ENCODE measurements around the gene C5orf34. TPM values are rescaled to one million over a fixed set of nuclear protein-coding genes. Genes with fewer than 3 reads are reported as not detected.
"Not testable (repeated sequence)": the region's sequence is repeated elsewhere in the genome, so short reads cannot be mapped to it uniquely, and the experiment has no call there.

The C5orf34 gene
- total RNA-seq, 6 experiments from 2014 or later = 2.2 to 4.4 (median 3.8) TPM

GRCh38 chr5:43467100-43467499, 47.8 kb downstream of the C5orf34 start:
- peaks cover 68% of the 10 kb centered on the region for H3K36me3 Mint-ChIP-seq (ENCODE audit: low read depth)
- H3K4me3 Mint-ChIP-seq = no peak overlapping the region
- peaks cover 25% of the 10 kb centered on the region for H3K9me3 Mint-ChIP-seq
- DNase-seq = no peak
- no peaks in the 10 kb centered on the region; the same call in 1 of the 2 replicates for H3K27me3 Mint-ChIP-seq (ENCODE audit: insufficient read depth)
- TF ChIP-seq, protein P1, sequence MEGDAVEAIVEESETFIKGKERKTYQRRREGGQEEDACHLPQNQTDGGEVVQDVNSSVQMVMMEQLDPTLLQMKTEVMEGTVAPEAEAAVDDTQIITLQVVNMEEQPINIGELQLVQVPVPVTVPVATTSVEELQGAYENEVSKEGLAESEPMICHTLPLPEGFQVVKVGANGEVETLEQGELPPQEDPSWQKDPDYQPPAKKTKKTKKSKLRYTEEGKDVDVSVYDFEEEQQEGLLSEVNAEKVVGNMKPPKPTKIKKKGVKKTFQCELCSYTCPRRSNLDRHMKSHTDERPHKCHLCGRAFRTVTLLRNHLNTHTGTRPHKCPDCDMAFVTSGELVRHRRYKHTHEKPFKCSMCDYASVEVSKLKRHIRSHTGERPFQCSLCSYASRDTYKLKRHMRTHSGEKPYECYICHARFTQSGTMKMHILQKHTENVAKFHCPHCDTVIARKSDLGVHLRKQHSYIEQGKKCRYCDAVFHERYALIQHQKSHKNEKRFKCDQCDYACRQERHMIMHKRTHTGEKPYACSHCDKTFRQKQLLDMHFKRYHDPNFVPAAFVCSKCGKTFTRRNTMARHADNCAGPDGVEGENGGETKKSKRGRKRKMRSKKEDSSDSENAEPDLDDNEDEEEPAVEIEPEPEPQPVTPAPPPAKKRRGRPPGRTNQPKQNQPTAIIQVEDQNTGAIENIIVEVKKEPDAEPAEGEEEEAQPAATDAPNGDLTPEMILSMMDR (IDR thresholded peaks at IDR 0.05) = no peak
- no peaks in the 10 kb centered on the region for H3K4me1 Mint-ChIP-seq (ENCODE audit: low read depth)
- H3K27ac Mint-ChIP-seq = no peak overlapping the region

GRCh38 chr5:43465455-43465854, 49.5 kb downstream of the C5orf34 start:
- H3K36me3 Mint-ChIP-seq (ENCODE audit: low read depth) = peaks cover 61% of the 10 kb centered on the region
- DNase-seq; H3K27ac Mint-ChIP-seq; H3K4me1 Mint-ChIP-seq (ENCODE audit: low read depth); H3K4me3 Mint-ChIP-seq; H3K27me3 Mint-ChIP-seq (ENCODE audit: insufficient read depth): not testable (repeated sequence)
- H3K9me3 Mint-ChIP-seq = peaks cover 18% of the 10 kb centered on the region

- TF ChIP-seq, protein P1 (IDR thresholded peaks at IDR 0.05) = no peak
- peaks cover 54% of the 10 kb centered on the region for H3K36me3 Mint-ChIP-seq (ENCODE audit: low read depth)
- no peaks in the 10 kb centered on the region for H3K27me3 Mint-ChIP-seq (ENCODE audit: insufficient read depth)
- DNase-seq = no peak
- no peaks in the 10 kb centered on the region for H3K4me1 Mint-ChIP-seq (ENCODE audit: low read depth)
- peaks cover 5% of the 10 kb centered on the region for H3K9me3 Mint-ChIP-seq
- H3K27ac Mint-ChIP-seq = no peak overlapping the region
- H3K4me3 Mint-ChIP-seq = no peak overlapping the region
Measured at GRCh38 chr5:43461066-43461465, 53.9 kb downstream of the C5orf34 start.

GRCh38 chr5:43456556-43456955, 58.4 kb downstream of the C5orf34 start:
- Mint-ChIP-seq H3K27ac (no peak overlapping the region), H3K4me1 (ENCODE audit: low read depth) (no peaks in the 10 kb centered on the region), H3K9me3 (0 out of 2 replicates have a peak, but pooled peaks cover 3% of the 10 kb centered on the region), H3K27me3 (ENCODE audit: insufficient read depth) (no peaks in the 10 kb centered on the region; the same call in 1 of the 2 replicates), H3K4me3 (no peak overlapping the region), H3K36me3 (ENCODE audit: low read depth) (peaks cover 38% of the 10 kb centered on the region)
- DNase-seq = no peak
- TF ChIP-seq, protein P1 (IDR thresholded peaks at IDR 0.05) = no peak

DNA sequence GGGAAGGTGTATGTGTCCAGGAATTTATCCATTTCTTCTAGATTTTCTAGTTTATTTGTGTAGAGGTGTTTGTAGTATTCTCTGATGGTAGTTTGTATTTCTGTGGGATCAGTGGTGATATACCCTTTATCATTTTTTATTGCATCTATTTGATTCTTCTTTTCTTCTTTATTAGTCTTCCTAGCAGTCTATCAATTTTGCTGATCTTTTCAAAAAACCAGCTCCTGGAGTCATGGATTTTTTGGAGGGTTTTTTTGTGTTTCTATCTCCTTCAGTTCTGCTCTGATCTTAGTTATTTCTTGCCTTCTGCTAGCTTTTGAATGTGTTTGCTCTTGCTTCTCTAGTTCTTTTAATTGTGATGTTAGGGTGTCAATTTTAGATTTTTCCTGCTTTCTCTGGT, 73.4 kb downstream of the C5orf34 start:
- not testable (repeated sequence) for H3K4me3 Mint-ChIP-seq; H3K4me1 Mint-ChIP-seq (ENCODE audit: low read depth); DNase-seq; H3K27me3 Mint-ChIP-seq (ENCODE audit: insufficient read depth); H3K27ac Mint-ChIP-seq
- Mint-ChIP-seq H3K9me3 (peaks cover 20% of the 10 kb centered on the region), H3K36me3 (ENCODE audit: low read depth) (peaks cover 29% of the 10 kb centered on the region)

DNA sequence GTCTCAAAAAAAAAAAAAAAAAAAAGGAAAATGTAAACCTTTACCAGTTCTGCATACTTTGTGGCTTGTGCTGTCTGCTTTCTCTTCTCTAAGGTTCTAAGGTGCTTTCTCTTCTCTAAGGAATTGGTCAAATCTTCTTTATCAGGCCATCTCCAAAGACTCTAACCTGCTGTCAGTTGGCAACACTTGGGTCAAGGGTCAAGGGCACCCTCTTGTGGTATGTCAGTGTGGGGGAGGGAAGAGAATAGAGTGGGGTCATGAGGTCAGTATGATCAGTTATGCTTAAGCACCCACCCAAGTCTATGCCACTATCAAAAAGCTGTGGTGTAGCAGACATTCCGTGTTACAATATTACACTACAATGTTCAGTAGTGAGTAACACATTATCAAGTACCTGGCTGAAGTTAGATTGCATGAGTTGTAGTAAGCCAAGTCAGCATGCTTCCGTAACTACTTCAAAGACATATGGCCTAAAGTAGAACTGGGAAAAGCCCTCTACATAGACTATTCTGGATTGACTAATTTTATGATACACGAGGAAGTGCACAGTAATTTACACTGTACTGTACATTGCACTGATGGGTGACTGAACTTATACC, 77.8 kb downstream of the C5orf34 start:
- H3K9me3 Mint-ChIP-seq = peaks cover 8% of the 10 kb centered on the region
- 0 out of 2 replicates have a peak, but pooled peaks cover 3% of the 10 kb centered on the region for H3K27me3 Mint-ChIP-seq (ENCODE audit: insufficient read depth)
- peaks cover 9% of the 10 kb centered on the region; the same call in 1 of the 2 replicates for H3K4me1 Mint-ChIP-seq (ENCODE audit: low read depth)
- no peak for DNase-seq
- TF ChIP-seq, protein P1 (IDR thresholded peaks at IDR 0.05) = no peak
- no peak overlapping the region for H3K27ac Mint-ChIP-seq
- H3K36me3 Mint-ChIP-seq (ENCODE audit: low read depth) = peaks cover 6% of the 10 kb centered on the region; the same call in 1 of the 2 replicates
- no peak overlapping the region for H3K4me3 Mint-ChIP-seq

Other genes with a start within 250 kb of the C5orf34 start
- 10 to 100 TPM; 12.8 to 16.1 (median 14.8) TPM for gene HMGCS1, start 201.7 kb downstream of the C5orf34 start, total RNA-seq (2021; fragmentation: NEBNext Ultra II Directional; extraction: Animal tissue kit (Norgen Biotek cat#: 25700))
- under 1 TPM in 1 of 6 experiments, not detected in 5; 0.05 TPM for gene CCL28, start 102.8 kb downstream of the C5orf34 start, total RNA-seq (2021; fragmentation: NEBNext Ultra II Directional; extraction: Animal tissue kit (Norgen Biotek cat#: 25700))
- gene TMEM267, start 31.3 kb downstream of the C5orf34 start, total RNA-seq (2021; fragmentation: NEBNext Ultra II Directional; extraction: Animal tissue kit (Norgen Biotek cat#: 25700)) = 10 to 100 TPM; 15.7 to 20.3 (median 19.0) TPM
- gene PAIP1, start 41.9 kb upstream of the C5orf34 start, total RNA-seq (2021; fragmentation: NEBNext Ultra II Directional; extraction: Animal tissue kit (Norgen Biotek cat#: 25700)) = 10 to 100 TPM; 58.2 to 70.8 (median 67.1) TPM
- gene NNT, start 88.0 kb upstream of the C5orf34 start, total RNA-seq (2021; fragmentation: NEBNext Ultra II Directional; extraction: Animal tissue kit (Norgen Biotek cat#: 25700)) = 10 to 100 TPM; 52.9 to 64.0 (median 59.6) TPM

Measured in HFFc6 (cell line).